SW 1271 (cell line): ENCODE data around the gene LRRC8E.
A peak's percentile ranks its signal among the peaks of the same experiment; 100 is the strongest.

Experiments
- DNase-seq, 2 experiments: peaks; one replicate each; lab custom pipeline; 2025; lab: John Stamatoyannopoulos, UW

Gene LRRC8E

DNA sequence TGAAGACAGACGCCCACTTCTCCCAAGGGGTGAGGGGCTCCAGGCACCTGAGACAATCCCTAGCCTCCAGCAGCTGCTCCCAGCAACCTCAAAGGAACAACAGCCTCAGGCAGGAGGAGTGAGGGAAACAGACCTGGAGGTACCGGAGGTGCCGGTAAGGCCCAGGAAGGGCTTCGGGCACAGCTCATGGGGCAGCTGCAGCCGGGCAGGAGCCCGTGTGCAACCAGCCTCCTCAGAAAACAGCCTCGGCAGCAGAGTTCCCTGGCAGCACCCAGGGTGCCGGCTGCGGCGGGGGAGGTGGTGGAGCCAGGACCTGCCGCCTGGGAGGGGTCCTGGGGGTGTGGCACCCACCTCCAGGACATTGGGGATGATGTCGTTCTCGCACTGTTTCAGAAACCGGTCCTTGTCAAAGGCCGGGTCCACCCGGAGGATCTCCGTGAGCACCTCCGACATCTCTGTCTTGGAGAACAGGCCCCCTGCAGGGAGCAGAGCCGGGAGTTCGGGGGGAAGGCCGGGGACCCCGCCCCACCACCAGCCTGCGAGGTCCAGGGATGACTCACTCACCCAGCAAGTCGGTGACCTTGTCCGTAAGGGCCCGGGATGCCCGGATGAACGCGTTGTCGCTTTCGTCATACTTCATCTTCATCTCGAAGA, 44.1 kb downstream of the LRRC8E start:
- DNase-seq: no peak

DNA sequence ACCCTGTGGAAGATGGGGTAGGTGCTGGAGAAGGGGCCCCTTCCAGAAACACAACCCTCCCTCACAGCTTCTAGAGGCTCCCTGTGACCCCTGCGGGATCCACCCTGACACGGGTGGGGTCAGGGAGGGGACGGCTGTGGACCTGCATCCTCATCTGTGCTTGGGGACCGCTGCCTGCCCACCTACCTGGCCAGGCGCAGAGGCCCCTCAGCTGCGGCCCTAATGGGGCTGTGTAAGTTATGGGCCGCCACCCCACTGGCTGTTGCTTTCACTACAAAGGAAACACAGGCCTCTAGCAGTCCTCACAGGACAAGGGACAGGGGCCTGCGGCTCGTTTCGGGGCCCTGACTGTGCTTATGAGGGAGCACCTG, 44.6 kb downstream of the LRRC8E start:
- no peak for DNase-seq

DNA sequence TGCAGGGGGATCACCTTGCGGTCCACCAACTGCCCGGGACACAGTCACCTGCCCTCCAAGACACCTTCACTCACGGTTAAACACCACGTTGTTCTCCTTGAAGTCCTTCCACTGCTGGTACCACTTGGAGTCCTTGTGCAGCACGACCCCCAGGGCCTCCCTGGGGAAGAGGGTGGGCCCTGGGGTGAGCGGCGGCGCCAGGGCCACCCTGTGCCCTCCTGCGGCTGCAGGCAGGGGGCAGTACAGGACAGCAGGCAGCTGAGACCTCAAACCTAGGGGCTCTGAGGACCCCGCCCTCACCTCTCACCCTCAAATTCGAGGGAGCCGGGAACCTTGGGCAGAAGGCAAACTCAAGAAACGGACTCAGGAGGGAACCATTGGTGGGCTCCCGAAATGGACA, 45.1 kb downstream of the LRRC8E start:
- no peak for DNase-seq

DNA sequence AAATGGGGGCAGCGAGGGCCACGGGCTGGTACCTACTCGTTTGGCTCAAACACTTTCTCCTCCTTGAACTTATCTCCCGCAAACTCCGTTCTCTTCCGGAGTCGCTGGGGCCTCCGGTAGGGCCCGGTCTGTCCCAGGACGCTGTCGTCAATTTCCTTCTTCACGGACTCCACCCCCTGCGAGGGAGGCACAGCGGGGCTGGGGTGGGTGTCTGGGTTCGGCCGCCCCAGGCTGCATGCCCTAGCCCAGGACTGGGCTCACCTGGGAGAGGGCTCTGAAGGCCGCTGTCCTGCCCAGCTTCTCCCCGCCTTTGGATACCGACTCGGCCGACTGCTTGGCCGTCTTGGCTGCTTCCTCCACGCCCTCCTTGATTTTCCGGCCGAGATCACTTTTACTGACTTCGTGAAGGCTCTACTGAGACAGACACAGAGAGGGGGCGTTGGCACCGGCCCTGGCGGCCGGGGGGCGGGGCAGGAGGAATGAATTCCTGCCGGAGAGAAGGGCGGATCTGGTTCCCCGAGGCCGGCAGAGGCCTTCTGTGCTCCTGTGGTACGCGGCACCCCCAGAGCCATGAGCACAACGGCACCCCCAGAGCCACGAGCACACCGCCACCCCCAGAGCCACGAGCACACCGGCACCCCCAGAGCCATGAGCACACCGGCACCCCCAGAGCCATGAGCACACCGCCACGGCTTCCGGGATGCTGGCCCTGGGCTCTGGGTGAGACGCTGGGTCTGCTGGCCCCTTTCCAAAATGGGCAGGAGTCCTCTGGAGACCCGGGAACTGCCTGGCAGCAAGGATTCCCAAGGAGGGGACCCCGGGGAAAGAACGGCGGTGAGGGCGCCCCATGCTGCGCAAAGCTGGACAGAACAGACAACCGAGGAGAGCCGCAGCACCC, 45.8 kb downstream of the LRRC8E start:
- no peak for DNase-seq

DNA sequence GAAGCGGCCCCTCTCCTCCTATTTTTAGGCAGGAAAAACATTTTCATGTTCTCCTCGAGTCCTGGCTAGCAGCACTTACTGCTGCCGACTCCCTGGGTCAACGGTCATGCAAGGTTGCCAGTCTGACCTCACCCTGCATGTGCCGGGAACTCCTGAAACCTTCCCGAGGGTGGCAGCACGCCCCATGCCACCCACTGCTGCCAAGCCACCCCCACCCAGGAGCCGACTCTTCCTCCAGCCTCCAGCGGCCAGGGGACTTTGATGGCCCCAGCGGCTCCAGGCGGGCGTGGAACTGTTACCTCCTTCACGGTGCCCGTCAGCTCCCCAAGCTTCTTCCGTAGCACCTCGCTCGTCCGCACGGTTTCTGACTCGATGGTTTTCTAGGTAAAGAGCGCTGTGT, 46.5 kb downstream of the LRRC8E start:
- no peak for DNase-seq

DNA sequence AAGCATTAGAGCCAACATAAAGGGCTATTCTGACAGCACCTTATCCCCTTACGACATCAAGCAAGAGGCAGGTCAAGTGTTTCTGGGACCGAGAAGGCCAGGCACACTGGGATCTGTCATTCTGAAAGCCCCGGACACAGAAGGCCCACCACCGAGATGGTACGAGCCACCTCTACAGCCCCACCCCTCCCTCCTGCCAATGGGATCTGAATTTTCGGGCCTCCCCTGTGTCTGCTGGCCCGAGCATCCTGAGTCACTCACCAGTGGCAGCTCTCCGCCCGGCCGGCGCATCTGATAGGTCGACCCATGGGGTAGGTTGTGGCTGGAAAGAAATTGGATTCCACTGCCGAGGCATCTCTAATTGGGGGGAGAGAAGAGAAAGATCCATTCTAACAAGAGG, 52.5 kb downstream of the LRRC8E start:
- DNase-seq: no peak

DNA sequence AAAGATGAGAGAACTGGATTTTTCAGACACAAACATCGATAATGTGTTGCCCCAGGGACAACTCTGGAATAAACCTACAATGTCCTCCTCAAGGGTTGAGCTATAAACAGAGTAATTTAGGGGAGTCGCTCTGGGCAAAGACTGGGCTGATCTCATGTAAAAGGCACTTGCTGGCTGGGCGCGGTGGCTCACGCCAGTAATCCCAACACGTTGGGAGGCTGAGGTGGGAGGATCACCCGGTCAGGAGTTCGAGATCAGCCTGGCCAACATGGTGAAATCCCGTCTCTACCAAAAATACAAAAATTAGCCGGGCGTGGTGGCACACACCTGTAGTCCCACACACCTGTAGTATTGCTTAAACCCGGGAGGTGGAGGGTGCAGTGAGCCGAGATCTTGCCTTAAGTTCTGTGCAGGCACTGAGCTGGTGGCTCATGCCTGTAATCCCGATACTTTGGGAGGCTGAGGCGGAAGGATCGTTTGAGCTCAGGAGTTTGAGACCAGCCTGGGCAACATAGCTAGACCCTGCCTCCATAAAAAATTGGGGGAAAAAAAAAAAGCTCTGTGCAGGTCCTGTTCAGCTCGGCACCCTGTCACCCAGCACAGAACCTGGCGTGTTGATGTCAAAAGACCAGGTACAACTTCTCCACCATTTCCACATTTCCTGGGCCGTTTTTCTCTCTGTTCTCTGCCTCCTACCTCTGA, 53.7 kb downstream of the LRRC8E start:
- no peak for DNase-seq

DNA sequence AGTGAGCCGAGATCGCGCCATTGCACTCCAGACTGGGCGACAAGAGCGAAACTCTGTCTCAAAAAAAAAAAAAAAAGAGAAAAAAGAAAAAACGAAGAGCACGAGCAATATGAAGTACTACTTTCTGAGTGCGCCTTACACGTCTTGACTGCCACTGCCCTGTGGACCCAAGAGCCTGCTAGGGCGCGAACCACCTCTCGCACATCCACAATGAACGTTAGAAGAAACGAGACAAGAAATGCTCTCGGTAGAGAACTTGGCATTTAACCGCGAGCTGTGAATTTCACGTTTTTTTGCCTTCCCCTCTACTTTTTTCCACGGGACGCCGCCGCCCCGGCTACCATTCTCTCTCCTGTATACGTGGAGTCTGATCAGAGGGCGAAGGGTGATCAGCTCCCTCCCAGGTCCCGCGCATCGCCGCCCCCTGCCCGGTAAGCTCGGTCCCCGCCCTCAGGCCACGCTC, 54.7 kb downstream of the LRRC8E start:
- no peak for DNase-seq

DNA sequence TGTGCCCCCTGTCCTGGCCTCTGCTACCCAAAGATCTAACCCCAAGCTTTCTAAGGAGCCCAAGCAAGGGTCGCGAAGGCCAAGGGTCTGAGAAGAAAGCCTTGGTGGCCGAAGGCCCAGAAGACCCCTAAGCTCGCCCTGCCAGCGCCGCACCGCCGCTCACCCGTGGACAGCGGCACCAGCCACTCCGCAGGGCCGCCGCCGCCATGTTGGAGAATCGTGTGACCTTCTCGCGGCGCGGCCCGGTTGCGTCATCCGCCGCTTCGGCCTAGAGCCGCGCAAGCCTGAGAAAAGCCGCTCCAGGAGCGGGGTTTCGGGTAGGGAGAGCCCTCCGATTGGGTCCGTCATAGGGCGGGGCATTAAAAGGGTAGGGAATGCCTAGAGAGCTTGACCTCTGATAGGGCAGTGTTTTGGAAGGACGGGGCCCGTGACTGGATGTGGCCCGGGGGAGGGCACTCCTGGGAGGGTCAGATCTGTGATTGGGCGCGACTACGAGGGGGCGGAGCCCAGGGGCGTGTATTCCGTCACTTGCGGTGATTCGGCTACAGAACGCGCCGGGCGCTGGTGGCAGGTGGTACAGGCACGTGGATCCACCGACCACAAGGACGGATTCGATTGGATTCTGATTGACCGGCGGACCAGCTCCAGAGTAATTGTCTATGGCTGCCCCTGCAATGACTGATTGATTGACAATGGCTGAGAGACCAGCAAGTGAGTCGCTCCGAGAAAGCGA, 55.3 kb downstream of the LRRC8E start, which contains the start of gene TIMM44:
Gene TIMM44 (minus strand): TSS at position 223 of the 733 bp plus-strand sequence. CDS start 15 bp downstream, at position 208.
- DNase-seq: peak; percentile 98 to 99

DNA sequence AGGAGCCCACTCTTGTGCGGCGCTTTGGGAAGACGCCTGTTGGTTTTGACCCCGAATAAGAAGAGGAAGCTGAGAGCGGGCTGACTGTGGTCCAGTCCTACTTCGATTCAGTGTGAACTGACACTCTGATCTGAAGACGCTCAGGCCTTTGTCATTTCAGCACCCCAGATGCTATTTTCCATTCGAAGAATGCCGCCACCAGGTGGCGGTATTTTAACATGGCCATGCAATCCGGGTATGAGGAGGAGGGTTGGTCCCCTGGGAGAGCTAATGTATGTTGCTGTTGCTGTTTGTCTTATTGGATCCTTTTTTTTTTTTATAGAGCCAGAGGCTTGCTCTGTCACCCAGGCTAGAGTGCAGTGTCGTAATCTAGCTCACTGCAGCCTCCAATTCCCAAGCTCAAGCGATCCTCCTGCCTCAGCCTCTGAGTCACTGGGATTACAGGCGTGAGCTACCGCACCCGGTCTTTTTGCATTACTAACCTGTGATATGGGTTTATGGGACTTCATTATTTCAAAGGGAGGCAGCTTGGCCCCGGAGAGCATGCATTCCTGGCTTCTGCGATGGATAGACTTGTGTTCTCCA, 56.0 kb downstream of the LRRC8E start:
- peak; percentile 67 to 70 for DNase-seq

DNA sequence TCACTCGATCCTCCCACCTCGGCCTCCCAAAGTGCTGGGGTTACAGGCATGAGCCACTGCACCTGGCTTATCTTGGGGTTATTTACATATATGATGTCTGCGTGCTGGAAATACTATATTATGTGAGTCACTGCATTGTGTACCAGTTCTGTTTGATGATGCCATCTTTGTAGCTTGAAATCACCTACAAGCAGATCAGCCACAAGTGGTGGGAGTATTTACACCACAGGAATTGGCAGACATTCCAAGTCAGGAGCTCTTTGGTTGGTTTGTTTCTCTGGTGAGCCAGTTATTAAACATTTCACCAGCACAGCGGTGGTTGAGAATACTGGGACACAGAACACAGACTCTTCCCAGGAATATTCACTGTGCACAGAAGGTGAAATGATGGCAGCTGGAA, 59.6 kb downstream of the LRRC8E start:
- no peak for DNase-seq
